HepG2 (cell line): Measurements from ENCODE around the gene CBX5. TPM values are rescaled to one million over a fixed set of nuclear protein-coding genes. Genes with fewer than 3 reads are reported as not detected.

ENCODE experiments used
- ATAC-seq: fragments of 200-7000 bp; cut with Tn5 transposase; 3 replicates; pipeline ENCODE4 v1.9.1; 2020; ENCODE audit warnings: mild to moderate bottlenecking, moderate library complexity
- BruUV-seq: library from RNA; stranded (reverse); fragments of 400-500 nt; replicated peaks from 2 replicates; lab custom pipeline; 2021; lab: Mats Ljungman, UMichigan
- CTCF ChIA-PET: fragments of 300-600 bp; formaldehyde crosslinking; extraction: SDS; loops from one replicate; lab custom pipeline; 2021; ENCODE audit warnings: low total read pairs, inconsistent platforms, low intra/inter-chr PET ratio; lab: Yijun Ruan, JAX
- POLR2A ChIA-PET: fragments of 350-600 bp; sonication (Branson Sonifier 250); formaldehyde crosslinking; loops from one replicate; lab custom pipeline; 2020; ENCODE audit warnings: antibody characterized with exemption, inconsistent platforms; lab: Yijun Ruan, JAX
- DNase-seq: peaks from one replicate; pipeline ENCODE4 v3.0.0-alpha.2; 2015; ENCODE audit warnings: low spot score
- FAIRE-seq: peaks from 3 replicates; lab custom pipeline; 2011; peaks lifted over from hg19 to GRCh38; lab: Jason Lieb, UNC
- H2AFZ ChIP-seq: one replicate; pipeline ENCODE4 v1.6.1; 2011; ENCODE audit warnings: low read length, inconsistent platforms
- H3K27ac ChIP-seq: fragments of 300-600 bp; 3 replicates; pipeline ENCODE4 v1.8.0; 2011; ENCODE audit warnings: mixed run types, mild to moderate bottlenecking, mixed read lengths, low read length, inconsistent platforms; ENCODE audit not compliant: insufficient read depth; ENCODE audit errors: extremely low read length
- H3K27me3 ChIP-seq, 2 experiments: fragments of 200-600 bp in 1 of 2; 2 replicates in 1 of 2; 3 replicates in 1 of 2; pipeline versions ENCODE4 v1.6.0 to v1.8.0; 2011; ENCODE audit warnings: low read length in 2 of 2, mild to moderate bottlenecking in 2 of 2, moderate library complexity in 2 of 2, inconsistent platforms in 1 of 2; ENCODE audit not compliant: insufficient read depth in 2 of 2, control insufficient read depth in 1 of 2
- H3K36me3 ChIP-seq, 2 experiments: fragments of 200-600 bp in 1 of 2; replicated peaks in 1 of 2; 2 replicates in 1 of 2; 3 replicates in 1 of 2; pipeline versions ENCODE4 v1.5.1 to v1.8.0; 2011; ENCODE audit warnings: low read length in 2 of 2, inconsistent platforms in 1 of 2; ENCODE audit not compliant: insufficient read depth in 2 of 2, control insufficient read depth in 1 of 2
- H3K4me1 ChIP-seq: 2 replicates; pipeline ENCODE4 v1.5.1; 2012; ENCODE audit warnings: low read length, inconsistent platforms; ENCODE audit not compliant: insufficient read depth
- H3K4me2 ChIP-seq: 2 replicates; pipeline ENCODE4 v1.6.0; 2011; ENCODE audit warnings: low read depth, low read length, inconsistent platforms
- H3K4me3 ChIP-seq, 3 experiments: fragments of 200-600 bp in 1 of 3; sonication (generic), shearing (Covaris generic) in 1 of 3; replicated peaks in 1 of 3; 2 replicates each; pipeline ENCODE4 v1.5.1; 2011 to 2016; ENCODE audit warnings: low read length in 3 of 3, inconsistent platforms in 2 of 3, low read depth in 2 of 3, mild to moderate bottlenecking in 2 of 3, control low read depth in 1 of 3, mixed read lengths in 1 of 3; ENCODE audit not compliant: insufficient read depth in 1 of 3
- H3K79me2 ChIP-seq: one replicate; pipeline ENCODE4 v1.6.1; 2011; ENCODE audit warnings: low read length, inconsistent platforms; ENCODE audit not compliant: insufficient read depth
- H3K9ac ChIP-seq: 2 replicates; pipeline ENCODE4 v1.6.0; 2011; ENCODE audit warnings: mild to moderate bottlenecking, low read depth, low read length, inconsistent platforms; ENCODE audit not compliant: insufficient read depth
- H3K9me3 ChIP-seq: 2 replicates; pipeline ENCODE4 v1.5.1; 2012; ENCODE audit warnings: mild to moderate bottlenecking, low read length
- H4K20me1 ChIP-seq: 2 replicates; pipeline ENCODE4 v1.6.0; 2011; ENCODE audit warnings: inconsistent platforms, mild to moderate bottlenecking, low read length, moderate library complexity; ENCODE audit not compliant: insufficient read depth
- FOXM1 ChIP-seq: sonication (generic); formaldehyde crosslinking; IDR thresholded peaks from 2 replicates; pipeline ENCODE4 v1.5.0; 2020; ENCODE audit warnings: missing genetic modification reagents
- GATA4 ChIP-seq: sonication (generic); IDR thresholded peaks from 2 replicates; pipeline ENCODE4 v1.6.1; 2016; ENCODE audit warnings: antibody characterized with exemption, low read depth, borderline replicate concordance
- HOXA9 ChIP-seq: sonication (generic); formaldehyde crosslinking; IDR thresholded peaks from 2 replicates; pipeline ENCODE4 v1.8.1; 2022; ENCODE audit warnings: missing genetic modification reagents, mild to moderate bottlenecking, moderate library complexity, borderline replicate concordance
- NFIB ChIP-seq: sonication (generic); formaldehyde crosslinking; IDR thresholded peaks from 2 replicates; pipeline ENCODE4 v1.9.0; 2021; ENCODE audit warnings: missing genetic modification reagents, mild to moderate bottlenecking, borderline replicate concordance
- RFX1 ChIP-seq: fragments of 450-650 bp; IDR thresholded peaks from 2 replicates; pipeline ENCODE4 v1.6.1; 2017
- RFX3 ChIP-seq: IDR thresholded peaks from 2 replicates; pipeline ENCODE4 v1.6.1; 2016; ENCODE audit warnings: missing biosample characterization, missing genetic modification reagents
- RFXAP ChIP-seq: sonication (generic); formaldehyde crosslinking; IDR thresholded peaks from 2 replicates; pipeline ENCODE4 v1.4.0; 2020; ENCODE audit warnings: missing genetic modification reagents, borderline replicate concordance
- TCF12 ChIP-seq, 2 experiments: fragments of 450-650 bp in 1 of 2; sonication (generic) in 1 of 2; formaldehyde crosslinking in 1 of 2; IDR thresholded peaks; 2 replicates each; pipeline versions ENCODE4 v1.6.1 to v1.8.0; 2017 to 2022; ENCODE audit warnings: antibody characterized with exemption in 1 of 2, mild to moderate bottlenecking in 1 of 2, missing genetic modification reagents in 1 of 2, moderate library complexity in 1 of 2
- TFDP2 ChIP-seq: sonication (generic); formaldehyde crosslinking; IDR thresholded peaks from 2 replicates; pipeline ENCODE4 v1.4.0; 2020; ENCODE audit warnings: missing genetic modification reagents
- ZBTB33 ChIP-seq: sonication (generic); formaldehyde crosslinking; IDR thresholded peaks from 2 replicates; pipeline ENCODE4 v1.4.0; 2020; ENCODE audit warnings: missing genetic modification reagents
- ZNF326 ChIP-seq: sonication (generic); formaldehyde crosslinking; IDR thresholded peaks from 2 replicates; pipeline ENCODE4 v1.4.0; 2020; ENCODE audit warnings: missing genetic modification reagents, borderline replicate concordance
- ZNF563 ChIP-seq: sonication (generic); formaldehyde crosslinking; IDR thresholded peaks from 2 replicates; pipeline ENCODE4 v1.8.0; 2022; ENCODE audit warnings: mild to moderate bottlenecking, moderate library complexity, missing genetic modification reagents
- ZNF691 ChIP-seq: sonication (generic); formaldehyde crosslinking; IDR thresholded peaks from 2 replicates; pipeline ENCODE4 v1.4.0; 2020; ENCODE audit warnings: missing genetic modification reagents, low read depth, mild to moderate bottlenecking, borderline replicate concordance
- ZNF780A ChIP-seq: sonication (generic); formaldehyde crosslinking; IDR thresholded peaks from 2 replicates; pipeline ENCODE4 v1.8.0; 2022; ENCODE audit warnings: mild to moderate bottlenecking, missing genetic modification reagents, moderate library complexity
- WGBS: methylation state at CpG from one replicate; pipeline ENCODE4 v1.1.6; 2017; ENCODE audit warnings: low lambda C conversion rate; 5-methylcytosine and 5-hydroxymethylcytosine counted together
- in situ Hi-C: cut with HindIII; loops from 2 replicates; pipeline ENCODE4 v1.10.0; 2017; ENCODE audit warnings: low pct_unique_long_range_greater_than_20kb; ENCODE audit not compliant: extremely low pct_ligation_motif_present
- intact Hi-C: fragments of 100-400 bp; cut with micrococcal nuclease; formaldehyde crosslinking; loops from one replicate; pipeline ENCODE4 v1.10.0; 2022; ENCODE audit not compliant: unreplicated experiment
- polyA plus RNA-seq, 8 experiments: library from polyadenylated mRNA; depleted of rRNA in 3 of 8; stranded (reverse) in 7 of 8; unstranded in 1 of 8; fragments of >200 nt; fragmentation: Illumina TruSeq in 4 of 8; extraction: Trizol in 4 of 8; gene quantifications; 2 replicates each; pipeline versions ENCODE4 v1.2.1 to v1.2.3, GENCODE V29; 2011 to 2016; ENCODE audit warnings: low read depth in 4 of 8, missing spikeins in 1 of 8, mixed read lengths in 1 of 8; ENCODE audit not compliant: insufficient read depth in 1 of 8
- total RNA-seq, 5 experiments: library from RNA; depleted of rRNA; stranded (reverse); fragments of >200 nt; fragmentation: Illumina TruSeq; extraction: Trizol; gene quantifications; 2 replicates each; pipeline ENCODE4 v1.2.3, GENCODE V29; 2016; ENCODE audit warnings: low read depth in 1 of 5

Gene CBX5
- total and polyA plus RNA-seq, 2 of the 13 experiments (the other 11 are each of a cell fraction or from before 2014, with no cell fraction given) = 16.0 to 22.2 TPM

GRCh38 chr12:54261815-54262402, 18.0 kb downstream of the CBX5 start (continued):
- TF ChIP-seq ZNF780A (CRISPR knock-in tag) = no peak
- no peak for TF ChIP-seq RFXAP
- TF ChIP-seq HOXA9 (CRISPR knock-in tag) = no peak
- TF ChIP-seq ZNF326 (CRISPR knock-in tag) = no peak
- TF ChIP-seq TFDP2 (CRISPR knock-in tag) = no peak
- no peak for TF ChIP-seq FOXM1 (CRISPR knock-in tag)
- no peak for TF ChIP-seq ZNF563 (CRISPR knock-in tag)

- in situ Hi-C loops = no loop called here
- ATAC-seq = no peak
- H3K4me2 ChIP-seq = no peak overlapping the region
- TF ChIP-seq ZNF691 (CRISPR knock-in tag) (no peak), ZBTB33 (peak; percentile 67), GATA4 (no peak), RFX1 (peak; percentile 44; the same call in 1 of the 2 replicates), RFX3 (CRISPR knock-in tag) (peak; percentile 50; the same call in 1 of the 2 replicates), TCF12 (IDR thresholded peaks at IDR 0.05) (no peak), TCF12 (CRISPR knock-in tag; IDR thresholded peaks at IDR 0.05) (no peak), NFIB (no peak)
- TF ChIP-seq, all 625 proteins: peak for 3
- no peak overlapping the region for H3K4me3 ChIP-seq
- intact Hi-C loops = no loop called here
- no peaks in the 10 kb centered on the region for H3K9me3 ChIP-seq
- no peak overlapping the region for H2AFZ ChIP-seq
- H4K20me1 ChIP-seq = no peaks in the 10 kb centered on the region
- H3K27ac ChIP-seq = no peak overlapping the region
- peaks cover 11% of the 10 kb centered on the region for H3K4me1 ChIP-seq
- no peaks in the 10 kb centered on the region for H3K27me3 ChIP-seq
- ChIA-PET CTCF (no interaction called here), POLR2A (interaction anchor here (2.9 kb wide), 1 partner anchor 20 kb away, joined by 12 read pairs; the partner anchor contains the start of genes CBX5 and HNRNPA1)
- 91% methylated on average over 11 of the region's 11 CpGs for WGBS
- H3K36me3 ChIP-seq = peaks cover 0 to 20% of the 10 kb centered on the region in 2 experiments; a peak in 2 of 5 replicates
- FAIRE-seq = no peak
- H3K9ac ChIP-seq = no peak overlapping the region
- no TSS peak for BruUV-seq
- no peak for DNase-seq
- no peaks in the 10 kb centered on the region for H3K79me2 ChIP-seq
These were observed 20.5 kb downstream of the CBX5 start for GRCh38 chr12:54259194-54260011.
